HG03460 (cell line): ENCODE measurements around the gene DDX31.

Source experiments
- ATAC-seq: cut with Tn5 transposase; IDR thresholded peaks from one replicate; pipeline ENCODE4 v1.9.1; 2021; ENCODE audit not compliant: unreplicated experiment

The DDX31 gene

DNA sequence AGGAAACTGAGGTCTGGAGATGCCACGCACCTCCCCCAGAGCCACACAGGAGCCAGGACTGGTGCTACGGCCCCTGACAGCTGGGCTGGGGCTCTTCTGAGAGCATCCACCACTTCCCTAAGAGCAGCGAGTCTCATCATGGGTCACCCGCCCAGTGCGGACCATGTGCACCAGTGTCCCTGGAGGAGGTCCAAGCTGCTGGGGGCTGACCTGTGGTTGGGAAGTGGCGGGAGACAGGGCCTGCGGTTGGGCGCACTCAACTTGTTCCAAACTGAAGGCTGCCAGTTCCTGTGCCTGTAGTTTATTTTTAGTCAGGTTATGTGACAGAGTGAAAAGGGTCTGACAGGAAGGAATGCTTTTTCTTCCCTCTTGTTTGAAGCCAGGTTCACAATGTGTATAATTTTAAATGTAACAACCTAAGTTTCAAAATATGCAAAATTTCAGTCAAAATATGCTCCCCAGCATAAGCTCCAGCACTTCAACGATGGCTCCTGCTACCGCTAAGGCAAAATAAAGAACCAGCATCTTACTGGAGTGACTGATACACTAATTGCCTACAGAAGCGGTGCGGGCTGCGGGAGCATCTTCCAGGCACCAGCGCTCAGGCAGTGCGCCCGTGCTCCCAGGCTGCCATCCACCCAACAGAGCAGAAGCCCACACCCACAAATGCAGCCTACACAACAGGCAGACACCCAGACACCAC, 72.6 kb downstream of the DDX31 start:
- ATAC-seq = no peak

DNA sequence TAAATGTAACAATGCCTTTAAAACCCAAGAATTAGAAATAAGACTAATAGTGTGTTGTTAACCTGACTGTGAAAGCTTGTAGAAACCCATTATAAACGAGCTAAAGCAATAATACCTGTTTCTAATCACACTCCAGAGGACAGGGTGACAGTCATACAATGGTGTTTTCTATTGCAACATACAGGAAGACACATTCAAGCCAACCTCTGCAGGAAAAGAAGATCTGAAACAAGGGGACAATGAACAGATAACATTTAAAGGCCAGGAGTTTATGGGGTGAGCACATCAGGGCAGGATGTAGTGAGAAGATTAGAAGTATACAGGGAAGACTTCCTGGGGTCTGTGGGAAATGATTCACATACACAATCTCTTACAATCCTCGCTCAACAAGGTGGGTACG, 73.6 kb downstream of the DDX31 start:
- ATAC-seq = no peak

DNA sequence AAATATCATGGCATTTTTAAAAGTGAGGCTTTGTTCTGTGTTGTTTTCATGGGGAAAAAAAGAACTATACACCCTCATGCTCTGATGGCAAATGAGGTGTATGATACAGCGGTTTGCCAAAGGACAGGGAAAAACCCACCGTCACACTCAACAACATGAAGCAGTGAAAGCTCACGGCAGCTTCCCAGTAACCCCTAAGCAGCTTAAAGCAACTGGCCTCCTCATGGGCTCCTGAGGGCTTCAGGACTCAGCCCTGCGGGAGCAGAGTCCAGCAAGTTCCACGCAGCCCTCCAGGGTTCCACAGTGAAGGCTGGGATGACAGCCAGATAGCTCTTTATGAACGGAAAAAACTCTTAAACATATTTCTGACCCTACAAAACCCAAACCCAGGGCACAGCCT, 74.5 kb downstream of the DDX31 start:
- no peak for ATAC-seq

DNA sequence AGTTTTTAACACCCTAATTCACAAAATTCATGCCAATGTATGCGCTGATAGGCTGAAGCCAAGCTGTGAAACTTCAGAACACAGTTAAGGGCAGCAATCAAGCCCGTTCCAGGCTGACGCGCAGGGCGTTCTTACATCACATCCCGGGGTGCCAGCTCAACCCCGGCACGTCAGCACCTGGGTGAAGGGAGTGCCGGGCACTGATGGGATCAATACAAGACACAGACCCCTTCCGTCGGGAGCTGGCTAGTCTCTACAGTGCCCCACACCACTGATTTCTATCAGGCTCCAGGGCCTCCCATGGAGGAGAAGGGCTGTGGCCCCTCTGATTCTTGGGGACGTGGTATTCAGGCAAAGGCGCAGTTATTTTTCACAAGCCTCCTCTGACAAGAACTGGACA, 75.4 kb downstream of the DDX31 start:
- no peak for ATAC-seq

DNA sequence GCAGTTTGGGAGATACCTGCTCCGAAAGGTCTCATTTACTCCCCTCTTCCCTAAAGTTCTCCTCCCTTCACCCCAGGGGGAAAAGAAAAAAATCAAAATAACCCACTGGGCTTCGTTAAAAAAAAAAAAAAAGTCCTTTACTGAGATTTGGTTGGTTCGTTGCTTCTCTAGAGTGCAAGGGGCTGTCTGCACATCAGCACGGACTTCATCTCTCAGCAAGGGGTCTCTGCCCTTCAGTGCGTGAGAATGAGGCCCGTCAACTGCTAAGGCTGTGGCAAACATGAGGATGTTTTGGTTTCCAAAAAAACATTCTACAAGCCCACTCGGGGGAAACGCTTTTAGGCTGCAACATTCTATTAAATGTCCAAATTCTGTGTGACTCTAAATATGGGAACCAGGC, 77.3 kb downstream of the DDX31 start:
- no peak for ATAC-seq

DNA sequence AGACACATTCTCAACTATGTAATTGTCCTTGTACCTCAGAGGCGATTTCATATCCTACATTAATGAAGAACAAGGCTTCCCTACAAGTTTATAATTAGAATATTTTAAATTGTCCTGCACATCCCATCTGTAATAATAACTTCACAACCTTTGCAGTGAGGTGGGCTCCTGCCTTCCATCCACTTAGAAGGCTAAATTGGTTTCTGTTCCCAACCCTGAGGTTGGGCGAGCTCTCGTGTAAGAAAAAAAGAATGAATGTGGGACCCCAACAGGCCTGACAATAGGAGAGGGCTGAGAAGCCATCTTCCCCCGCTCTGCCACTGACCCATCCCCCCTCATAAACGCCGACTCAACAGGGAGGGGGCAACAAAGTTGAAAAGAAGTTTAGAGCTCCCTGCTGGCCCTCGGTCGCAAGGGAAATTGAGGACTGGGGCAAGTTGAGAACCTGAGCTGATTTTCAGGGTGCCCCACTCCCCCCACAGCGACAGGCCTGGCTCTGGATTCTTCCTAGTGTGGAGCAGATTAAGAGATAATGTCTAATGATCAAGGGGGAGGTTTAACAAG, 78.0 kb downstream of the DDX31 start:
- ATAC-seq = no peak

DNA sequence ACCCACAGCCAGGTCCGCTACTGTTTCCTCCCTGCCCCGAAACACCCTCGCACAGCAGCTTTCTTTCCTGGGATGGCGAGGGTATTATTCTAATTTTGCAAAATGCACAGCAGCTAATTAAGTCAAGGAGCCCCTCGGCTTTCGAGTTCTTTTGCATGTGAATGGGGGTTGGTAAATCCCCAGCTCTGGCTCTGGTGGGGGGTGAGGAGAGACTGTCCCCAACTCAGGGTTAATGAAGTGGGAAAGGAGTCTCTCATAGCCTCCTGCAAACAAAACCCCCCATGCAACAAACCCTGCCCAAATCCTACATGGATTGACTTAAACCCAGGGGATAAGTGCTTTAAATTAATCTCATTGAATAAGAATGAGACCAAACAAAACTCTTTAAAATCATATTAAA, 78.5 kb downstream of the DDX31 start:
- no peak for ATAC-seq

DNA sequence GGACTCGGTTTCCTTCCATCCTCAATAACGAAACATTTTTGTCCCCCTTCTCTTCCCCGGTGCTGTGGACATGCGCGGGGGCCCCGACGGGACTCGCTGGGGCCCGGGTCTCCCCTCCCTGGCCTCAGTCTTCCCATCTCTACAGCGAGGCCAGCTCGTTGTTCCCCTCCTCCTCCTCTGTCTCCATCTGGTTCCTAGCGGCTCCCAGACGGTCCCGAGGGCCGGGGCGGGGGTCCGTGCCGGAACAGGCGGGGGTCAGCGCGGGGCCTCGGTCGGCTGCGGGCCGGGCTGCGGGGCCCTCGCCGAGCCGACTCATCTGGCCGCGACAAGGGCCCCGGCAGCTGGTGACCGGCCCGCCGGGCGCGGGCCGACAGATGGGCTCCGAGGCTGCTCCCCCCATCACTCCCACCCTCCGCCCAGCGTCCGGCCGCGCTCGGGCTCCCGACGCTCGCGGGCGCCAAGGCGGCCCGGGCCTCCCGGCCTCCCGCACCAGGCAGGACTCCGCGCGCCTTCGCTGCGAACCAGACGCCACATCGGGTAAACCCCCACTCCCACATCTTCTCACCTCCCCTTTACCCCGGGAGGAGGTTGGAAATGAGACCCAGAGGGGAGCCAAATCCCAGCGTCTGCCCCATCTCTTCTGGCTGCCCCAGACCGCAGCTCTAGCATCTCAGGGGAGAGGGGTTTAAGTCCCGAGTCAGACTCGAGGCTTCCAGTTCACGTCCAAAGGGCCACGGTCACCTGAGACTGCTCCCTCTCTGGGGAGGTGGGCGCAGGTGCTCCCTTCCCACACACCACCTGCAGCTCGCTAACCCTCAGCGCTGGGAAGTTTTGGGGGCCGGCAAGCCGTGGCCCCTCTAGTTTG, 79.2 kb downstream of the DDX31 start:
- no peak for ATAC-seq

DNA sequence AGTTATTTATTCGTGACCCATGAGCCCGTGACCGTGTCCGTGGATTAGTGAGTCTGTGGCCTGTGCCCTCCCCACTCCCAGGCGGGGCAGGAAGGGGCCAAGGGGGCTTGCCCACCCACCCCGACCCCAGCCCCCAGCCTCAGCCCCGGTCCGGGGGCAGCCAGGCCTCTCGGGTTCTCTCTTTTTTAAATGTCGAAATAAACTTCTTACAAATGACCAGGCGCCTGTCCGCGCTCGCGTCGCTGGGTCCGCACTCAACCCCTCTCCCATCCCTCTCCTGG, 79.8 kb downstream of the DDX31 start:
- no peak for ATAC-seq

DNA sequence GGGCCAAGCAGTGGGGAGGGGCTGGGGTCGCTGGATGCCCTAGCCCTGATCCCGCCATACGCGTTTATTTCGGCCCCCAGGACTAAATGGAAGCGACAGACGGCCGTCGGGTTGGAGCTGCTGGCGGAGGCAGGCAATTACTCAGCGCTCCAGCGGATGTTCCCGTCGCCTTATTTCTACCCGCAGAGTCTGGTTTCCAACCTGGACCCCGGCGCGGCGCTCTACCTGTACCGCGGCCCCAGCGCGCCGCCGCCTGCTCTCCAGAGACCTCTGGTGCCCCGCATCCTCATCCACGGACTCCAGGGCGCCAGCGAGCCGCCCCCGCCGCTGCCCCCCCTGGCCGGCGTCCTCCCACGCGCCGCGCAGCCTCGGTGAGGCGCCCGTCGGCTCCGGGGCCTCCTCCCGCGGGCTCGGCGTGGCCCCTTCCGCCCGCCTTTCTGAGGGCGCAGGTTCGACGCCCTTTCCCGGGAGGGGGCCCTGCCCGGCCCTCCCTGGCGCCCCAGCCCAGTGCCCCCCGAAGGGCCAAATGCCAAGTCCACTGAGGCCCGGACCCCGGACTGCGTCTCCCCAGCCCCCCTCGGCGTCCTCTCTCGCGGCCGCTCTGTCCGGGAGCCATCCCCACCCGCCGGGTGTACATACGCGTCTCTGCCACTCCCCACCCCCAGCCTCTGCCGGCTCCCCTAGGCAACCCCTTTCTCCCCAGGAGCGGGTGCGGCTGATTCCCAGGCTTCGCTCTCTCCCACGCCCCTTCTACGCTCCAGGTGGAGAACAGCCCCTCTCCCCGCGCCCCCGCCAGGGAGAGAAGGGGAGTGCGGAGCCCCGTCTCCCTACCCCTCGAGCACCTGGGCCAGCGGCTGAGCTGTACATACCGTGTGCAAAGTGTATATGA, 80.4 kb downstream of the DDX31 start:
- ATAC-seq = no peak

DNA sequence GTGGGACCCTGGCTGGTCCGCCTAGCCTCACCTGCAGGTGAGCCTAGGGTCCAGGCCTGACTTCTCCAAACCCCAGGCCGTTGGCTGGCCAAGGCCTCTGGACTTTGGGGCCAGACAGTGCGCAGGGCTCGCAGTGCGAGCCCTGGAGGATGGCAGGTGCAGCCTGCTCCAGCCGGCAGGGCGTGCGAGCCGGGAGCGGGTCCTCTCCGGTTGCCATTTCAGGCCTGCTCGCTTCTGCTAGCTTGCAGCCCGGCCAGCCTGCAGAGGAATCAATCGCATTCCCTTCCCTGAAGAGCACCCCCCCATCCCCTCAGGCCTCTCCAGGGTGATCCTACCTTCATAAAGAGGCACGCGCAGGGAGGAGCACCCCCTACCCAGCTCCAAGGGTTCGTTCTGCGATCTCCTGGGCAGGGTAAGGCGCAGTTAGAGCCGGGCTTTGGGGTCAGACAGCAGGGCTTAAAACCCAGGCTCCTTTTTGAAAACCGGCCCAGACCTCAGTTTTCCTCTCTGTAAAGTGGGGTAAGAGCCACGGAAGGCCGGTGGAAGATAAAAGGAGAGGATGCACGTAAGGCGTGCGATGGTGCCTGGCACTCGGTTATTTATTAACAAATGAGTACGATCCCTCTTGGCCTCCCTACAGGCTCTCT, 81.2 kb downstream of the DDX31 start:
- no peak for ATAC-seq

DNA sequence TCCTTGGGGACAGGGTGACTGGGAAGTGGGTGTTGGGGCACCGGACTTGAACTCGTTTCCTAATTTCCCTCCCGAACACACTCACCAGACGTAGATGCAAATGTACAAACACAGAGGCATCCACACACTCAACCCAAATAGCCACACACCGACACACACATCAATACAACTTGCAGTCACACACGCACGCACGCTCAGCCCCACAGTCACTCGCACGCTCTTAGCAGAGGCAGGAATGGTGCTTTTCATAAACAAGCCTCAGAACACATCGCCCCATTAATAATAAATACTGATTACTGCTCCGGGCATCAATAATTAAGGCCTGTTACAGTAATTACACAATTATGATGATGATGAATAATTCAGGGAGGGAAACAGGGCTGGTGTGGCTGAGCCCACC, 81.7 kb downstream of the DDX31 start:
- no peak for ATAC-seq

DNA sequence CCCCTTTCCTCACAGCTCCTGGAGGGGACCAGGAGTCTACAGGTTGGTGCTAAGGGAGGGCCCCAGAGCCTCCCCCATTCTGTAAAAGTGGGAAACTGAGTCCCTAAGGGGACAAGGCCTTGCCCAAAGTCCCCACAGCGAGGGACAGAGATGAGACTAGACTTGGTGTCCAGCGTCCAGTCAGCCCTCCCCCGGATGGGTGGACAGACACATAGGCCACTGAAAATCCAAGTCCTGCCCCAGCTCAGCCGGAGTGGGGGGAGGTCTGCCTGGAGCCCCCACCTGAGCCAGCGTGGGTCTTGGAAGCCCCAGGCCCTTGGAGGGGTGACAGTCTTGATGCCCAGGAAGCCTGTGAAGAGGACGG, 82.2 kb downstream of the DDX31 start:
- no peak for ATAC-seq

DNA sequence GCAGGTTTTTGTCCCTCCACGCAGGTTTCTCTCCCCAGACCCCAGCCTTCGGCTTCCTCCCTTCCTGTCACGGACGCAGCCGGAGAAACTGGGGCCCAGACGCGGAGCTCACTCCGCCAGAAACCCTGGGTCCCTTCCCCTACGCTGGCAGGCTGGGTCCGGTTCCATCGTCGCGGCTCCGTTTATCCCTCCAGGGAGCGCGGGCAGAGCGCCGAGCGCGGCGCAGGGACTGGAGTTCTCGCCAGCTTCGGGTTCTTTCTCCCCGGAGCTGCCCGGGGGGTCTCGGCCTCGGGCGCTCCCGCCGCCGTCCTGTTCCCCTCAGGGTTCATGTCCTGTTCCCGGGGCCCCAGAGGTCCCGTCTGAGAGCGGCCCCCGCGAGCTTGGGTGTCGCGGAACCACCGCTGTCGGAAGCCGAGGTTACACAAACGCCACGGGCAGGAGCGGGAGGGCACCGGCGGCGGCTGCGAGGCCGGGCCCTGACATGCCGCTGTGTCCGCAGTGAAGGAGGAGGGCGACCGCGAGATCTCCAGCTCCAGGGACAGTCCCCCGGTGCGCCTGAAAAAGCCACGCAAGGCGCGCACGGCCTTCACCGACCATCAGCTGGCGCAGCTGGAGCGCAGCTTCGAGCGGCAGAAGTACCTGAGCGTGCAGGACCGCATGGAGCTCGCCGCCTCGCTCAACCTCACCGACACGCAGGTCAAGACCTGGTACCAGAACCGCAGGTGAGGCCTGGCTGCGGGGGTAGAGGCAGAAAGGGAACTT, 82.8 kb downstream of the DDX31 start:
- ATAC-seq = no peak

DNA sequence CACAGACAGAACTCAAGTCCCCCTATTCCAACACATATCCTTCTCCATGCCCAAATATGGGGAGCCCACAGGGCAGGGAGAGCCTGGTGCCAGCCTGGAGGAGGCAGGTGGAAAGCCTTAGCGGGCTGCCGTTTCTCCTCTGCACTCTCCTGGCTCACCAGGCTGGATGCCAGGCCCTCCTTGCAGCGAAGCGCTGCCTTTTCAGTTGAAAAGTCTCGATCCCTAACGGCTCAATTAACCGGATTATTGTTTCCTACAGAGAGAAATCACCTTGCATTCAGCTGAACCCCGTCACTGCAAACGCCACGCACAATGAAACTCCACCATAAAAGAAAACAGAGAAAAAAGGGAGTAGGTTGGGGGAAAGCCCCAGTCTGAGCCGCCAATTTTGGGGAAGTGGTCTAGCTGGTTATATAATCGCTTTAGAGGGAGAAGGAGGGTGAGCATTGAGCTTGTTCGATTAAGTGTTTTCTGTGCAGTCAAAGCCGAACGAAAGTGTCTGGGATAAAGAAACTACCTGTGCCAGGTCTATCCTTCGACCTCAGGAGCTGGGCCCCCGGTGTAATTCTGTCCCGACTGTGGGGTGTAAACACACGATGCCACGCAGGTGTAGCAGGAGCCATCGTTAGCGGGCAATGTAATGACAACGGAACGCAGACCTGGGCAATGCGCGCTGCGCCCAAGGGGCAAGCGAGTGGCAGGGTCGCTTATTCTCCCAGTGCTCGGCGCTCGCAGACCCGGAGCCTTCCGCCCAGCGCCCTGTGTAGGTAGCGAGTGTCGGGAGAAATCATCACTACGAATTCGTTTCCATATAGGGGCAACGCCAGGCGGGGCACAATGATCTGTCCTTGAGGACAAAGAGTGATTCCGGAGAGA, 83.6 kb downstream of the DDX31 start:
- no peak for ATAC-seq

DNA sequence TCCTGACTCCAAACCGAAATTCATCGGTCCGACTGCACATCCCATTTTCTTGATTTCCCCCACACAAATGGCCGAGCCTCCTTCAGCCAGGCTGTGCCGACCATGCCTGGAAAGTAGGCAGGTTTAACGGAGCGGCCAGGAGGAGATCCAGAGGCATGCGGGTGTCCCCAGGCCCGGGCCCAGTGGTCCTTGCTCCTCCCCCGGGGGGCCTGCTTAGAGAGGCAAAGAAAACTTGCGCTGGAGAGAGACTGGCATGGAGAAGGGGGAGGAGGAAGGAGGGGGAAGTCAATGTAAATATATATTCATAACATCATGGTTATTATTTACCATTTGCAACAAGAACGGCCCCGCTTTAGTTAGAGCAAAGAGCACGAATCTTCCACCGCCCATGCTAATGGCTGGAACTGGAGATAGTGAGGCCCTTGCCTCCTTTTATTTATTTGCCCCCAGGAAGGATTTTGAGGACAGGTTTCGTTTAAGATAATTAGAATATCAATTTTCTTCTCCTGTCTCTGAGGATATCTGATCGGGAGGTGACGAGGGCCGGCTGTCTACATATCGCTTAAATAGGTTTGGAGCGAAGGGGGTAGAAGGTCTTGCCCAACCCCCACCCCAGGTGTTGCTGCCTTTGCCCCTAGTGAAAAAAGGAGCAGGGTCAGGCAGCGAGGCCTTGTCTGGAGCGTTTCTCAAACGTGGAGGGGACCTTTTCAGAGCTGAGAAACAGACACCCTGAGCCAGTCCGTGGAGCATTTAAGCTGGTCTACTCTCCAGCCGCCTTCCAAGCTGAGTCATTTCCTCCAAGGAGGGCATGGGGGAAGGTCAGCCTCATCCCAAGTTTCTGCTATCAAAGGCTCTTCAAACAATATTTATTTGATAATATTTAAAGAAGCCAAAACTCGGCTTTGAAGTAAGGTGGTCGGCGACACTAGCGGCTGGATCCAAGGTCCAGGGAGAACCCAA, 84.9 kb downstream of the DDX31 start:
- ATAC-seq = no peak

DNA sequence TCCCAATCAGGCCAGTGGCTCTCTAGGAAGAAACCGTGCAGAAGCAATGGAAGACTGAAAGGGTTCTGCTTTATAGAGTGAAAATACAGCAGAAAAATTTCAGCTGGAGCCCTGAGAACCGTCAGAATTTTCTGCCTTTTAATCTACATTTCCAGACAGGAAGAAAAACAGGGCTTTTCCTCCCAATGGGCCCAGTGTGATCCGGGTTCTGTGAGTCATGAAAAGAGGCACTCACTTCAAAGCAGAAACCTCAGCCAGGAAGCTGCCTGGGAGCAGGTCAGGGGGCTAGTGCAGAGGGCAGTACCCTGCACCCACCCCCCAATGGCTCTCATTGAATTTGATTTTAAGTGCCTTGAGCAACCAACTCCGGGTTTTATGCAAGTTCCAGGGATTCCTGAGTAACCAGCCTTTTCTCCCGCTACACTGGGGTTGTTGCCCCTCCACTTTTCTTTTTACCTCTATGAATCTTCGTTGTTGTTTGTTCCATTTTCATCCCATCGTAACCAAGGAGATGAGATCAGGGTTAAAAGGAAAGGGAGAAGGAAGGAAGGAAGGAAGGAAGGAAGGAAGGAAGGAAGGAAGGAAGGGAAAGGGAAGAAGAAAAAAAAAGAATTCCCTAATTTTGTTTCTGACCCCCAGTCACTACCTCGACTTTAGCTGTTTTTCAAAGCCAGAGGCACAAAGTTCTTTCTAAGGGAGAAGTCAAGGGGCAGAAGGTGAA, 86.0 kb downstream of the DDX31 start:
- no peak for ATAC-seq
